Smooth muscle cell (in vitro differentiated cells): Measurements from ENCODE around the gene MACROD2. TPM values are rescaled to one million over a fixed set of nuclear protein-coding genes. Genes with fewer than 3 reads are reported as not detected.

Experiments
- DNase-seq: peaks from one replicate; lab custom pipeline; 2025; ENCODE audit not compliant: unreplicated experiment; lab: John Stamatoyannopoulos, UW
- H2AFZ ChIP-seq: fragments of 200-600 bp; sonication (generic); 2 replicates; pipeline ENCODE4 v1.6.0; 2016; ENCODE audit warnings: antibody characterized with exemption, low read depth, mild to moderate bottlenecking
- H3F3A ChIP-seq: fragments of 200-600 bp; sonication (generic); 2 replicates; pipeline ENCODE4 v1.6.0; 2017; ENCODE audit warnings: antibody characterized with exemption, low read depth
- H3K27ac ChIP-seq: fragments of 200-600 bp; sonication (generic); 2 replicates; pipeline ENCODE4 v1.5.1; 2016; ENCODE audit warnings: low read depth, mild to moderate bottlenecking
- H3K27me3 ChIP-seq: fragments of 200-600 bp; sonication (generic); 2 replicates; pipeline ENCODE4 v1.6.1; 2016; ENCODE audit warnings: low read depth, mild to moderate bottlenecking
- H3K36me3 ChIP-seq: fragments of 200-600 bp; sonication (generic); 2 replicates; pipeline ENCODE4 v1.5.1; 2016; ENCODE audit warnings: low read depth
- H3K4me1 ChIP-seq: fragments of 200-600 bp; sonication (generic); 2 replicates; pipeline ENCODE4 v1.5.1; 2016; ENCODE audit warnings: low read depth
- H3K4me2 ChIP-seq: fragments of 200-600 bp; sonication (generic); 2 replicates; pipeline ENCODE4 v1.6.0; 2016; ENCODE audit warnings: mild to moderate bottlenecking
- H3K4me3 ChIP-seq: fragments of 200-600 bp; sonication (generic); 2 replicates; pipeline ENCODE4 v1.5.1; 2016; ENCODE audit warnings: mild to moderate bottlenecking
- H3K79me2 ChIP-seq: fragments of 200-600 bp; sonication (generic); 2 replicates; pipeline ENCODE4 v1.6.0; 2016; ENCODE audit warnings: low read depth, mild to moderate bottlenecking
- H3K9ac ChIP-seq: fragments of 200-600 bp; sonication (generic); 2 replicates; pipeline ENCODE4 v1.6.0; 2016; ENCODE audit warnings: low read depth
- H3K9me3 ChIP-seq: fragments of 200-600 bp; sonication (generic); replicated peaks from 2 replicates; pipeline ENCODE4 v1.5.1; 2016; ENCODE audit warnings: low read depth
- H4K20me1 ChIP-seq: fragments of 200-600 bp; sonication (generic); 2 replicates; pipeline ENCODE4 v1.6.0; 2016; ENCODE audit warnings: low read depth
- CTCF ChIP-seq: fragments of 200-600 bp; sonication (generic); IDR thresholded peaks from 2 replicates; pipeline ENCODE4 v1.5.1; 2017; ENCODE audit warnings: borderline replicate concordance, mild to moderate bottlenecking, antibody characterized with exemption; ENCODE audit not compliant: insufficient read depth, poor library complexity, severe bottlenecking
- WGBS: methylation state at CpG from one replicate; pipeline ENCODE4 v1.1.7; 2016; ENCODE audit warnings: low lambda C conversion rate; 5-methylcytosine and 5-hydroxymethylcytosine counted together
- polyA plus RNA-seq: library from polyadenylated mRNA; unstranded; fragments of >200 nt; fragmentation: Nextera tagmentation; extraction: Ambion mirVana; gene quantifications from 2 replicates; pipeline ENCODE4 v1.2.1, GENCODE V29; 2016
- total RNA-seq: library from RNA; depleted of rRNA; stranded (reverse); fragments of >200 nt; gene quantifications from 2 replicates; pipeline ENCODE4 v1.2.3, GENCODE V29; 2014

The MACROD2 gene
- total and polyA plus RNA-seq, 2 experiments from 2014 or later: 0.04 to 0.32 TPM

GRCh38 chr20:15986690-15987089 lies 1991.4 kb downstream of the MACROD2 start:
- no peak overlapping the region for H3K9ac ChIP-seq
- no peak overlapping the region for H3K4me3 ChIP-seq
- 92% methylated on average over 3 of the region's 3 CpGs for WGBS
- no peak overlapping the region for H3K27ac ChIP-seq
- no peaks in the 10 kb centered on the region for H3K79me2 ChIP-seq
- no peak overlapping the region for H3K4me2 ChIP-seq
- no peaks in the 10 kb centered on the region for H3K9me3 ChIP-seq
- no peaks in the 10 kb centered on the region for H3K36me3 ChIP-seq
- no peak for DNase-seq
- no peaks in the 10 kb centered on the region for H4K20me1 ChIP-seq
- no peak overlapping the region for H2AFZ ChIP-seq
- no peaks in the 10 kb centered on the region for H3K27me3 ChIP-seq
- no peaks in the 10 kb centered on the region for H3K4me1 ChIP-seq
- H3F3A ChIP-seq: no peaks in the 10 kb centered on the region
- TF ChIP-seq CTCF: no peak

- Histone ChIP-seq H3K27me3 (no peaks in the 10 kb centered on the region), H3F3A (no peaks in the 10 kb centered on the region), H2AFZ (no peak overlapping the region)
These were observed 1996.0 kb downstream of the MACROD2 start for GRCh38 chr20:15991279-15991678.

GRCh38 chr20:15992564-15992963 lies 1997.2 kb downstream of the MACROD2 start:
- Histone ChIP-seq H3K79me2 (no peaks in the 10 kb centered on the region), H4K20me1 (no peaks in the 10 kb centered on the region), H3K4me3 (no peak overlapping the region), H3K9me3 (peaks cover 10% of the 10 kb centered on the region), H3K4me1 (no peaks in the 10 kb centered on the region), H3K27ac (no peak overlapping the region), H3K36me3 (peaks cover 5% of the 10 kb centered on the region), H3K27me3 (no peaks in the 10 kb centered on the region), H2AFZ (no peak overlapping the region), H3K4me2 (no peak overlapping the region), H3K9ac (no peak overlapping the region), H3F3A (no peaks in the 10 kb centered on the region)
- 87% methylated on average over 4 of the region's 4 CpGs for WGBS
- DNase-seq: no peak
- no peak for TF ChIP-seq CTCF

More at GRCh38 chr20:15991279-15991678, 1996.0 kb downstream of the MACROD2 start:
- Histone ChIP-seq H3K9me3 (no peaks in the 10 kb centered on the region), H3K4me3 (no peak overlapping the region), H3K4me2 (no peak overlapping the region), H4K20me1 (no peaks in the 10 kb centered on the region), H3K9ac (no peak overlapping the region), H3K36me3 (no peaks in the 10 kb centered on the region), H3K79me2 (no peaks in the 10 kb centered on the region), H3K27ac (no peak overlapping the region), H3K4me1 (no peaks in the 10 kb centered on the region)
- no peak for DNase-seq
- TF ChIP-seq CTCF: no peak

GRCh38 chr20:16000112-16000511 lies 2004.8 kb downstream of the MACROD2 start:
- TF ChIP-seq CTCF: no peak
- Histone ChIP-seq H3K27ac (no peak overlapping the region), H3F3A (no peaks in the 10 kb centered on the region), H3K79me2 (no peaks in the 10 kb centered on the region), H3K9ac (no peak overlapping the region), H2AFZ (no peak overlapping the region), H4K20me1 (no peaks in the 10 kb centered on the region), H3K4me3 (no peak overlapping the region), H3K36me3 (peaks cover 7% of the 10 kb centered on the region), H3K4me1 (no peaks in the 10 kb centered on the region), H3K9me3 (peaks cover 12% of the 10 kb centered on the region), H3K27me3 (peaks cover 13% of the 10 kb centered on the region), H3K4me2 (no peak overlapping the region)
- 0% methylated on average over 1 of the region's 1 CpG for WGBS
- DNase-seq: no peak
